Astrocyte of the spinal cord (primary cell): ENCODE data around the gene AFAP1L1.

Experiments used
- DNase-seq: peaks from one replicate; pipeline ENCODE4 v3.0.0; 2011; ENCODE audit warnings: low read depth, low spot score
- H3K4me3 ChIP-seq: 2 replicates; pipeline ENCODE4 v1.5.1; 2011; ENCODE audit warnings: low read depth, mild to moderate bottlenecking, low read length, moderate library complexity
- CTCF ChIP-seq: IDR thresholded peaks from 2 replicates; pipeline ENCODE4 v1.5.1; 2012; ENCODE audit warnings: low read depth, mild to moderate bottlenecking, low read length, inconsistent platforms
- in situ Hi-C: cut with HindIII; loops from 2 replicates; pipeline ENCODE4 v1.10.0; 2017; ENCODE audit warnings: low sequenced_read_pairs

AFAP1L1 gene

DNA sequence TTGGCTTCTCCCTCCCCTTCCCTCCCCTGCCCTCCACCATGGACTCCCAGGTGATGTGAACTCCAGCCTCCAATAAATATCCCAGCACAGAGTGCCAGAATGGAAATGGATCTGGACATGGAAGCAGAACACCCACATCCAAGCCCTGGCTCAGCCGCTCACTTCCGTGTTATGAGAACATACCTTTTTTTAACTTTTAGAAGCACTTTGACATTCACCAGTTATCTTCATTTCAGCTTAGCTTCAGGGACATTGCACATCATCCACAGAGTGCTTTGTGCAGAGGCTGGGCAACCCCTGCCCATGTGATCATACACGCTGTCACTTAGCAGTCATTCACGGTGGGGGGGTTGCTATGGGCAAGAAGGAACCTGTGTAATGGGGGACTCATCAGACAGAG is 9.1 kb downstream of the AFAP1L1 start:
- in situ Hi-C loops: no loop called here
- H3K4me3 ChIP-seq: no peak overlapping the region
- no peak for TF ChIP-seq CTCF
- no peak for DNase-seq

- in situ Hi-C loops: no loop called here
- TF ChIP-seq CTCF: no peak
- no peak overlapping the region for H3K4me3 ChIP-seq
- DNase-seq: no peak
Observed at GRCh38 chr5:149282027-149282965, 10.6 kb downstream of the AFAP1L1 start.

DNA sequence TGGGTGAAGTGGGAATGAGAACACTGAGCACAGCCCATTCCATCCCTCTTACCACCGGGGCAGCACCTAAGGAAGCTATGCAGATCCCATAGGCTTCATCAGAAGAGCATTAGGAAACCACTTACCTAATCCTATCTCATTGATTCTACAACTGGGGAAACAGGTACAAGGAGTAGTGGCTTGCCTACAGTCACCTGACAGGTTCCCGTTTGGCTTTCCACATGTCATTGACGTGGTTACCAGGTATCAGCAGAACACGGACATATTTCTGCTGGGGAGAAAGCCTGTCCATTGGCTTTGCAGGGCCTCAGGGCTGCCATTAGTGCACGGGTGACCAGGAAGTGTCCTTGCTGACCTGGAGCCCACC is 11.3 kb downstream of the AFAP1L1 start:
- no peak for DNase-seq
- in situ Hi-C loops: no loop called here
- TF ChIP-seq CTCF: no peak
- no peak overlapping the region for H3K4me3 ChIP-seq

DNA sequence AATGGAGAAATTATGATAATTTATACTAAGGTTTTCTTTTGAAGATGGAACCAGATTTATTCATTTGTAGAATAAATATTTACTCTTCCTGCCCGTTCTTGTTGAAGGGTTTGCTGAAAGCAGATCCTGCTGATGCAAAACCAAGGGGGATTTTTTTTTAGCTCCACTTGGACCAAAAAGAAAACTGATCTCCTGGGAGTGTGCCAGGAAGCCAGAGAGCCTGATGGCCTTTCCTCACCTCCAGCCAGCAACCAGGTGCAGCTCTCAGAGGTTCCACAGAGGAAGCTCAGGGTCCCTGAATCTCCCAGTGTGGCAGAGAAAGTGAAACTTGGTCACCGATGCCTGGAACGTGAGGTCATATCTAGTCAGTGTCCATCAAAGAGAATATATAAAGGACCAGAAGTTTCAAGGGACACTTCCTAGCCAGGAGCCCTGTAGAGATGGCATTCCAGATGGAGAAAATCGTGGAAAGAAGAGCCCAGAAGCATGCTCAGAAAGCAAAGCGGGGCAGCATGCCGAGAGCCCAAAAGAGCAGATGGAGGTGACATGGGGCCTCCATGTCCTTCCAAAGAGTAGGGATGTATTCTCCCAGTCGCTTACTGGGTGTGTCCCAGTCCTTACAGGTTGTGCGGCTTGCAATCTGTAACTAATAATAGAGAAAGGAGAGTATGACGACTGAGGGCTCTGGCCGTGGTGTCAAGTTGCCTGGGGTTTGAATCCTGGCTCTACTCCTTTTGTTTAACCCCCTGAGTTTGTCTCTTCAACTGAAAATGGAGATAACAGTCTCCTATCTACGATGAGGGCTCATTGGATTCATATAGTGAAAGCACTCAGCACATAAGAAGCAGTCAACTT is 12.2 kb downstream of the AFAP1L1 start:
- TF ChIP-seq CTCF: no peak
- H3K4me3 ChIP-seq: no peak overlapping the region
- DNase-seq: no peak
- in situ Hi-C loops: no loop called here

DNA sequence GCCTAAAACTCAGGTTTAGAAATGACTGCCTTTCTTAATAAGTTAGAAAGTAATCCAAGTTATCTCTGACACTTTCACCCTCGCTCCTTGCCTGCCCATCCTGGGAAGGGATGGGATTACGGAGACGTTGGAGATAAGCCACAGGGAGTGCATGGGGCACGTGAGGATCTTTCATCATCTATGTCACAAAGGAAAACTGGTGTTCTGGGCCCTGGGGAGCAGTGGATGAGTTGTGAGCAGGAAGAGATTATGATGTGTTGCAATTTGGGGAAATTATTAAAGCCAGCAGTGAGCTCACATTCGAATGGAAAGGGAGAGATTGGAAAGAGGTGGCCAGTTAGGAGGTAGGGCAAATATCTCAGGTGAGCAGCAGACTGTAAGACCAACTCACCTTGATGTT is 12.8 kb downstream of the AFAP1L1 start:
- TF ChIP-seq CTCF: no peak
- in situ Hi-C loops: no loop called here
- H3K4me3 ChIP-seq: no peak overlapping the region
- no peak for DNase-seq

- DNase-seq: no peak
- in situ Hi-C loops: no loop called here
- no peak for TF ChIP-seq CTCF
- no peak overlapping the region for H3K4me3 ChIP-seq
Observed at GRCh38 chr5:149285153-149285552, 13.5 kb downstream of the AFAP1L1 start.
